HEK293 (cell line): Measurements from ENCODE around the gene PITPNC1.

Experiments
- CTCF ChIA-PET: fragments of 350-600 bp; formaldehyde crosslinking; extraction: SDS; loops from one replicate; lab custom pipeline; 2021; ENCODE audit warnings: antibody characterized with exemption; lab: Yijun Ruan, JAX
- POLR2A ChIA-PET: fragments of 300-600 bp; formaldehyde crosslinking; extraction: SDS; loops from one replicate; lab custom pipeline; 2020; ENCODE audit warnings: antibody characterized with exemption, inconsistent platforms; lab: Yijun Ruan, JAX
- H3K27ac ChIP-seq: fragments of 200-500 bp; sonication (Bioruptor generic); 2 replicates; pipeline ENCODE4 v1.5.1; 2014; ENCODE audit warnings: low read depth, low read length, control low read depth, inconsistent platforms; ENCODE audit errors: extremely low read depth
- H3K36me3 ChIP-seq, 2 experiments: fragments of 200-500 bp in 1 of 2; sonication (Bioruptor generic) in 1 of 2; 1 replicate in 1 of 2; 2 replicates in 1 of 2; pipeline ENCODE4 v1.5.1; 2014 to 2017; ENCODE audit warnings: inconsistent platforms in 2 of 2, low read length in 2 of 2; ENCODE audit not compliant: control insufficient read depth in 2 of 2, insufficient read depth in 1 of 2
- H3K4me1 ChIP-seq: fragments of 200-500 bp; sonication (Bioruptor generic); 2 replicates; pipeline ENCODE4 v1.5.1; 2014; ENCODE audit warnings: mild to moderate bottlenecking, low read length, inconsistent platforms; ENCODE audit not compliant: control insufficient read depth, insufficient read depth
- H3K4me3 ChIP-seq: 2 replicates; pipeline ENCODE4 v1.5.1; 2011; ENCODE audit warnings: low read depth, mild to moderate bottlenecking, control low read depth, low read length, moderate library complexity
- H3K9me3 ChIP-seq: fragments of 200-500 bp; sonication (Bioruptor generic); 2 replicates; pipeline ENCODE4 v1.5.1; 2014; ENCODE audit warnings: low read depth, low read length, inconsistent platforms; ENCODE audit not compliant: control insufficient read depth, insufficient read depth
- GLI4 ChIP-seq: fragments of 450-650 bp; formaldehyde crosslinking; IDR thresholded peaks from 2 replicates; pipeline ENCODE4 v1.5.1; 2016; ENCODE audit warnings: missing biosample characterization, missing genetic modification characterization
- GLIS2 ChIP-seq: fragments of 450-650 bp; formaldehyde crosslinking; IDR thresholded peaks from 2 replicates; pipeline ENCODE4 v1.5.1; 2016; ENCODE audit warnings: missing biosample characterization, missing genetic modification characterization
- KLF7 ChIP-seq: fragments of 450-650 bp; formaldehyde crosslinking; IDR thresholded peaks from 2 replicates; pipeline ENCODE4 v1.5.1; 2016; ENCODE audit warnings: missing biosample characterization, missing genetic modification characterization, borderline replicate concordance
- SETDB1 ChIP-seq: IDR thresholded peaks from one replicate; pipeline ENCODE4 v1.6.1; 2017; ENCODE audit warnings: mild to moderate bottlenecking, low read length, moderate library complexity, mixed read lengths; ENCODE audit not compliant: insufficient read length
- YY1 ChIP-seq: fragments of 450-650 bp; formaldehyde crosslinking; IDR thresholded peaks from 2 replicates; pipeline ENCODE4 v1.5.1; 2018; ENCODE audit warnings: missing biosample characterization, missing genetic modification characterization
- ZBTB21 ChIP-seq: fragments of 450-650 bp; formaldehyde crosslinking; IDR thresholded peaks from 2 replicates; pipeline ENCODE4 v1.5.1; 2017; ENCODE audit warnings: missing biosample characterization, missing genetic modification characterization
- ZNF114 ChIP-seq: fragments of 450-650 bp; formaldehyde crosslinking; IDR thresholded peaks from 2 replicates; pipeline ENCODE4 v1.5.0; 2017; ENCODE audit warnings: missing biosample characterization, missing genetic modification characterization
- ZNF140 ChIP-seq: fragments of 450-650 bp; formaldehyde crosslinking; IDR thresholded peaks from 2 replicates; pipeline ENCODE4 v1.5.1; 2016; ENCODE audit warnings: missing biosample characterization, missing genetic modification characterization
- ZNF146 ChIP-seq: fragments of 450-650 bp; formaldehyde crosslinking; IDR thresholded peaks from 2 replicates; pipeline ENCODE4 v1.5.1; 2016; ENCODE audit warnings: missing biosample characterization, missing genetic modification characterization
- ZNF175 ChIP-seq: fragments of 450-650 bp; formaldehyde crosslinking; IDR thresholded peaks from 2 replicates; pipeline ENCODE4 v1.5.1; 2016; ENCODE audit warnings: missing biosample characterization, missing genetic modification characterization
- ZNF184 ChIP-seq: fragments of 450-650 bp; IDR thresholded peaks from 2 replicates; pipeline ENCODE4 v1.5.1; 2018; ENCODE audit warnings: missing biosample characterization, mild to moderate bottlenecking, missing genetic modification characterization
- ZNF248 ChIP-seq: fragments of 450-650 bp; formaldehyde crosslinking; IDR thresholded peaks from 2 replicates; pipeline ENCODE4 v1.5.1; 2017; ENCODE audit warnings: missing biosample characterization, missing genetic modification characterization
- ZNF354C ChIP-seq: fragments of 450-650 bp; formaldehyde crosslinking; IDR thresholded peaks from 2 replicates; pipeline ENCODE4 v1.5.1; 2016; ENCODE audit warnings: missing biosample characterization, missing genetic modification characterization, low read depth, borderline replicate concordance
- ZNF473 ChIP-seq: fragments of 450-650 bp; formaldehyde crosslinking; IDR thresholded peaks from 2 replicates; pipeline ENCODE4 v1.5.1; 2017; ENCODE audit warnings: missing biosample characterization, missing genetic modification characterization
- ZNF558 ChIP-seq: fragments of 450-650 bp; formaldehyde crosslinking; IDR thresholded peaks from 2 replicates; pipeline ENCODE4 v1.5.1; 2016; ENCODE audit warnings: missing biosample characterization, missing genetic modification characterization
- ZNF561 ChIP-seq: fragments of 450-650 bp; IDR thresholded peaks from 2 replicates; pipeline ENCODE4 v1.5.1; 2018; ENCODE audit warnings: missing biosample characterization, missing genetic modification characterization, borderline replicate concordance
- ZNF660 ChIP-seq: fragments of 450-650 bp; IDR thresholded peaks from 2 replicates; pipeline ENCODE4 v1.5.1; 2018; ENCODE audit warnings: missing biosample characterization, mild to moderate bottlenecking, missing genetic modification characterization
- ZNF664 ChIP-seq: fragments of 450-650 bp; formaldehyde crosslinking; IDR thresholded peaks from 2 replicates; pipeline ENCODE4 v1.5.1; 2016; ENCODE audit warnings: missing biosample characterization, missing genetic modification characterization
- ZNF785 ChIP-seq: fragments of 450-650 bp; formaldehyde crosslinking; IDR thresholded peaks from 2 replicates; pipeline ENCODE4 v1.5.1; 2016; ENCODE audit warnings: missing biosample characterization, missing genetic modification characterization
- ZNF837 ChIP-seq: fragments of 450-650 bp; formaldehyde crosslinking; IDR thresholded peaks from 2 replicates; pipeline ENCODE4 v1.5.1; 2016; ENCODE audit warnings: missing biosample characterization, missing genetic modification characterization
- ZNF843 ChIP-seq: fragments of 450-650 bp; formaldehyde crosslinking; IDR thresholded peaks from 2 replicates; pipeline ENCODE4 v1.5.1; 2016; ENCODE audit warnings: missing biosample characterization, missing genetic modification characterization
- TF ChIP-seq, protein P1 (sequence below): fragments of 450-650 bp; formaldehyde crosslinking; IDR thresholded peaks from 2 replicates; pipeline ENCODE4 v1.5.1; 2016; ENCODE audit warnings: missing biosample characterization, missing genetic modification characterization
- TF ChIP-seq, protein P2 (sequence below): fragments of 450-650 bp; formaldehyde crosslinking; IDR thresholded peaks from 2 replicates; pipeline ENCODE4 v1.5.1; 2016; ENCODE audit warnings: missing biosample characterization, missing genetic modification characterization, borderline replicate concordance
- TF ChIP-seq, protein P3 (sequence below): fragments of 450-650 bp; formaldehyde crosslinking; IDR thresholded peaks from 2 replicates; pipeline ENCODE4 v1.5.1; 2017; ENCODE audit warnings: missing biosample characterization, missing genetic modification characterization

PITPNC1 gene

DNA sequence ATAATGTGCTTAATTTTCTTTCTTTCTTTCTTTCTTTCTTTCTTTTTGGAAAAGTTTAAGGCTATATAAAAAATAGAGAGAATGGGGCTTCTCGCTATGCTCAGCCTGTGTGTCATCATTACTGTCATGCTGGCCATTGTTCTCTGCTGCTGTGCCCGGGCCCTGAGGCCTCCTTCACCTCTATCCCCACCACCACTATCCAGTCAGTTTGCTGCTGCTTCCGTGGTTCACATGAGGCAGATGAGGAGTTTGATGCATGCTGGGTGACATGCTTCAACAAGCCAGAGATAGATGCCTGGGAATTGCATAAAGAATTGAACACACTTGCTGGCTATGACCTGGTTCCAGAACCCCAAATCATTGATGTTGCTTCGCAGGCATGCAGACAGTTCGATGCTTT, 36.3 kb downstream of the PITPNC1 start (continued):
- no peak for TF ChIP-seq ZNF473

DNA sequence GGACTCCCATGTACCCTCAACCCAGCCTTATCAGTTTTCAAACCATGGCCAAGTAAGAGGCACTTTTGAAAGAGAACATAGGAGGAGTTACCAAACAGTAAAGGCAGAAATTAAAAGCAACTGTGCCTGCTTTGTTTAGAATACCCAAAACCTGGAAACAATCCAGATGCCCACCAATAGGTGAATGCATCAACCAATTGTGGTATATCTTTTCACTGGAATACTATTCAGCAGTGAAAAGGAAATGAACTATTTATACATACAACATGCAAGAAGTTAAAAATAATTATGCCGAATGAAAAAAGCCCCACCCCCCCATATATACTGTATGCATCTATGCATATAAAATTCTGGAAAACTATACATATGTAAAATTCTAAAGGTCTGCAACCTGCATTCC, 37.0 kb downstream of the PITPNC1 start:
- no peak overlapping the region for H3K27ac ChIP-seq
- ChIA-PET CTCF (no interaction called here), POLR2A (no interaction called here)
- no peak overlapping the region for H3K4me3 ChIP-seq
- 0 out of 2 replicates have a peak, but pooled peaks have one; percentile 54 for TF ChIP-seq ZNF660 (tag by site-specific recombination)
- no peak for TF ChIP-seq ZNF248 (tag by site-specific recombination)
- no peak for TF ChIP-seq ZNF785
- TF ChIP-seq ZNF146 (tag by site-specific recombination): peak; percentile 83
- TF ChIP-seq, protein P1, sequence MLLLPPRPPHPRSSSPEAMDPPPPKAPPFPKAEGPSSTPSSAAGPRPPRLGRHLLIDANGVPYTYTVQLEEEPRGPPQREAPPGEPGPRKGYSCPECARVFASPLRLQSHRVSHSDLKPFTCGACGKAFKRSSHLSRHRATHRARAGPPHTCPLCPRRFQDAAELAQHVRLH: 0 out of 2 replicates have a peak, but pooled peaks have one; percentile 26
- peak; percentile 15 for TF ChIP-seq SETDB1
- TF ChIP-seq ZNF843: no peak
- TF ChIP-seq, protein P2, sequence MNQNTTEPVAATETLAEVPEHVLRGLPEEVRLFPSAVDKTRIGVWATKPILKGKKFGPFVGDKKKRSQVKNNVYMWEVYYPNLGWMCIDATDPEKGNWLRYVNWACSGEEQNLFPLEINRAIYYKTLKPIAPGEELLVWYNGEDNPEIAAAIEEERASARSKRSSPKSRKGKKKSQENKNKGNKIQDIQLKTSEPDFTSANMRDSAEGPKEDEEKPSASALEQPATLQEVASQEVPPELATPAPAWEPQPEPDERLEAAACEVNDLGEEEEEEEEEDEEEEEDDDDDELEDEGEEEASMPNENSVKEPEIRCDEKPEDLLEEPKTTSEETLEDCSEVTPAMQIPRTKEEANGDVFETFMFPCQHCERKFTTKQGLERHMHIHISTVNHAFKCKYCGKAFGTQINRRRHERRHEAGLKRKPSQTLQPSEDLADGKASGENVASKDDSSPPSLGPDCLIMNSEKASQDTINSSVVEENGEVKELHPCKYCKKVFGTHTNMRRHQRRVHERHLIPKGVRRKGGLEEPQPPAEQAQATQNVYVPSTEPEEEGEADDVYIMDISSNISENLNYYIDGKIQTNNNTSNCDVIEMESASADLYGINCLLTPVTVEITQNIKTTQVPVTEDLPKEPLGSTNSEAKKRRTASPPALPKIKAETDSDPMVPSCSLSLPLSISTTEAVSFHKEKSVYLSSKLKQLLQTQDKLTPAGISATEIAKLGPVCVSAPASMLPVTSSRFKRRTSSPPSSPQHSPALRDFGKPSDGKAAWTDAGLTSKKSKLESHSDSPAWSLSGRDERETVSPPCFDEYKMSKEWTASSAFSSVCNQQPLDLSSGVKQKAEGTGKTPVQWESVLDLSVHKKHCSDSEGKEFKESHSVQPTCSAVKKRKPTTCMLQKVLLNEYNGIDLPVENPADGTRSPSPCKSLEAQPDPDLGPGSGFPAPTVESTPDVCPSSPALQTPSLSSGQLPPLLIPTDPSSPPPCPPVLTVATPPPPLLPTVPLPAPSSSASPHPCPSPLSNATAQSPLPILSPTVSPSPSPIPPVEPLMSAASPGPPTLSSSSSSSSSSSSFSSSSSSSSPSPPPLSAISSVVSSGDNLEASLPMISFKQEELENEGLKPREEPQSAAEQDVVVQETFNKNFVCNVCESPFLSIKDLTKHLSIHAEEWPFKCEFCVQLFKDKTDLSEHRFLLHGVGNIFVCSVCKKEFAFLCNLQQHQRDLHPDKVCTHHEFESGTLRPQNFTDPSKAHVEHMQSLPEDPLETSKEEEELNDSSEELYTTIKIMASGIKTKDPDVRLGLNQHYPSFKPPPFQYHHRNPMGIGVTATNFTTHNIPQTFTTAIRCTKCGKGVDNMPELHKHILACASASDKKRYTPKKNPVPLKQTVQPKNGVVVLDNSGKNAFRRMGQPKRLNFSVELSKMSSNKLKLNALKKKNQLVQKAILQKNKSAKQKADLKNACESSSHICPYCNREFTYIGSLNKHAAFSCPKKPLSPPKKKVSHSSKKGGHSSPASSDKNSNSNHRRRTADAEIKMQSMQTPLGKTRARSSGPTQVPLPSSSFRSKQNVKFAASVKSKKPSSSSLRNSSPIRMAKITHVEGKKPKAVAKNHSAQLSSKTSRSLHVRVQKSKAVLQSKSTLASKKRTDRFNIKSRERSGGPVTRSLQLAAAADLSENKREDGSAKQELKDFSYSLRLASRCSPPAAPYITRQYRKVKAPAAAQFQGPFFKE (tag by site-specific recombination): no peak
- H3K4me1 ChIP-seq: no peaks in the 10 kb centered on the region
- H3K9me3 ChIP-seq: no peaks in the 10 kb centered on the region
- no peaks in the 10 kb centered on the region for H3K36me3 ChIP-seq

DNA sequence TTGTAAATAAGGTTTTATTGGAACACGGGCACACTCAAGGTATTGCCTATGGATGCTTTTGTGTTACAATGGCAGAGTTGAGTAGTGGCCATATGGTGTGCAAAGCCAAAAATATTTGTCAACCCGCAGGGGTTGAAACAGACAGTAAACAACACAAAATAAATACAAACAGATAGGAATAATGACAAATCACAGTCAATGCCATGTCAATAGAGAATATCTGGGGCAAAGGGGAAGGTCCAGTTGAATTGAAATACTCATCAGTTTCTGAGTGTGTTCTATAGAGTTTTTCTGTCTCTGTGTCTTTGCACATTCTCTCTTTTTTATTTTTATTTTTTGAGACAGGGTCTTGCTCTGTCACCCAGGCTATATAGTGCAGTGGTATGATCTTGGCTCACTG, 37.5 kb downstream of the PITPNC1 start:
- no peaks in the 10 kb centered on the region for H3K4me1 ChIP-seq
- no peaks in the 10 kb centered on the region for H3K9me3 ChIP-seq
- ChIA-PET CTCF (no interaction called here), POLR2A (no interaction called here)
- H3K27ac ChIP-seq: no peak overlapping the region
- no peak overlapping the region for H3K4me3 ChIP-seq
- TF ChIP-seq ZNF664 (tag by site-specific recombination) (no peak), ZNF175 (tag by site-specific recombination) (no peak), ZNF558 (no peak), ZNF561 (tag by site-specific recombination) (no peak), ZBTB21 (tag by site-specific recombination) (no peak), ZNF473 (no peak), GLI4 (no peak), ZNF140 (tag by site-specific recombination) (no peak), ZNF184 (no peak), GLIS2 (tag by site-specific recombination) (no peak), ZNF837 (tag by site-specific recombination) (no peak), ZNF114 (tag by site-specific recombination) (no peak), YY1 (no peak), ZNF354C (tag by site-specific recombination) (no peak), KLF7 (tag by site-specific recombination) (no peak)
- TF ChIP-seq, protein P3, sequence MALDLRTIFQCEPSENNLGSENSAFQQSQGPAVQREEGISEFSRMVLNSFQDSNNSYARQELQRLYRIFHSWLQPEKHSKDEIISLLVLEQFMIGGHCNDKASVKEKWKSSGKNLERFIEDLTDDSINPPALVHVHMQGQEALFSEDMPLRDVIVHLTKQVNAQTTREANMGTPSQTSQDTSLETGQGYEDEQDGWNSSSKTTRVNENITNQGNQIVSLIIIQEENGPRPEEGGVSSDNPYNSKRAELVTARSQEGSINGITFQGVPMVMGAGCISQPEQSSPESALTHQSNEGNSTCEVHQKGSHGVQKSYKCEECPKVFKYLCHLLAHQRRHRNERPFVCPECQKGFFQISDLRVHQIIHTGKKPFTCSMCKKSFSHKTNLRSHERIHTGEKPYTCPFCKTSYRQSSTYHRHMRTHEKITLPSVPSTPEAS (tag by site-specific recombination): no peak
- no peaks in the 10 kb centered on the region for H3K36me3 ChIP-seq
